CD8-positive, alpha-beta memory T cell (primary cell): ENCODE data around the gene POMGNT2. TPM values are rescaled to one million over a fixed set of nuclear protein-coding genes. Genes with fewer than 3 reads are reported as not detected.
A peak's percentile ranks its signal among the peaks of the same experiment; 100 is the strongest.

Source experiments
- CTCF ChIA-PET: fragments of 350-600 bp; sonication (Branson Sonifier 250); formaldehyde crosslinking; loops from one replicate; lab custom pipeline; 2021; ENCODE audit warnings: antibody characterized with exemption; lab: Charles Lee
- POLR2A ChIA-PET: fragments of 350-600 bp; sonication (Branson Sonifier 250); formaldehyde crosslinking; loops from one replicate; lab custom pipeline; 2021; ENCODE audit warnings: antibody characterized with exemption; lab: Charles Lee
- DNase-seq, 5 donors: peaks; one replicate each; pipeline versions ENCODE4 v3.0.0 to v3.0.0-alpha.2; 2020 to 2022; ENCODE audit warnings: mixed read lengths in 1 of 5
- H3K27ac ChIP-seq: one replicate; pipeline ENCODE4 v1.7.0; 2013; ENCODE audit warnings: low read depth, mild to moderate bottlenecking, low read length, moderate library complexity
- H3K27me3 ChIP-seq: 2 replicates; pipeline ENCODE4 v1.7.0; 2013; ENCODE audit warnings: low read length, mild to moderate bottlenecking; ENCODE audit not compliant: insufficient read depth, poor library complexity, severe bottlenecking
- H3K36me3 ChIP-seq: 2 replicates; pipeline ENCODE4 v1.7.0; 2013; ENCODE audit warnings: mild to moderate bottlenecking, low read length, moderate library complexity; ENCODE audit not compliant: insufficient read depth
- H3K4me1 ChIP-seq: 2 replicates; pipeline ENCODE4 v1.7.0; 2013; ENCODE audit warnings: mild to moderate bottlenecking, low read length, moderate library complexity; ENCODE audit not compliant: insufficient read depth
- H3K4me3 ChIP-seq: 2 replicates; pipeline ENCODE4 v1.7.0; 2013; ENCODE audit warnings: mild to moderate bottlenecking, low read length
- H3K9me3 ChIP-seq: 2 replicates; pipeline ENCODE4 v1.7.0; 2013; ENCODE audit warnings: mild to moderate bottlenecking, low read length
- H3K27ac Mint-ChIP-seq, 8 donors: one replicate each; pipeline ENCODE4 v1.8.0; 2020 to 2021; ENCODE audit warnings: mixed read lengths in 8 of 8, mild to moderate bottlenecking in 6 of 8, inconsistent platforms in 3 of 8, moderate library complexity in 3 of 8
- H3K27me3 Mint-ChIP-seq, 2 donors: one replicate each; pipeline ENCODE4 v1.8.0; 2020 to 2021; ENCODE audit warnings: mixed read lengths in 2 of 2, mild to moderate bottlenecking in 1 of 2, moderate library complexity in 1 of 2
- H3K36me3 Mint-ChIP-seq, 3 donors: one replicate each; pipeline ENCODE4 v1.8.0; 2020 to 2021; ENCODE audit warnings: mixed read lengths in 3 of 3, inconsistent platforms in 1 of 3, mild to moderate bottlenecking in 1 of 3
- H3K4me1 Mint-ChIP-seq, 3 donors: one replicate each; pipeline ENCODE4 v1.8.0; 2020 to 2021; ENCODE audit warnings: mixed read lengths in 3 of 3, inconsistent platforms in 1 of 3, mild to moderate bottlenecking in 1 of 3
- H3K4me3 Mint-ChIP-seq, 7 donors: one replicate each; pipeline ENCODE4 v1.8.0; 2020 to 2021; ENCODE audit warnings: mixed read lengths in 7 of 7, mild to moderate bottlenecking in 6 of 7, moderate library complexity in 4 of 7, inconsistent platforms in 2 of 7
- H3K9me3 Mint-ChIP-seq, 5 donors: one replicate each; pipeline ENCODE4 v1.8.0; 2020 to 2022; ENCODE audit warnings: mixed read lengths in 5 of 5, mild to moderate bottlenecking in 3 of 5, moderate library complexity in 2 of 5, inconsistent platforms in 1 of 5
- polyA plus RNA-seq: library from polyadenylated mRNA; unstranded; fragments of 300-500 nt; fragmentation: Illumina TruSeq; gene quantifications from one replicate; pipeline ENCODE4 v1.2.3, GENCODE V29; 2021
- total RNA-seq, 2 experiments: library from RNA; stranded (reverse); gene quantifications; one replicate each; pipeline ENCODE4 v1.2.3, GENCODE V29; 2021

The POMGNT2 gene
- total and polyA plus RNA-seq, 3 experiments from 2014 or later: 9.7 to 11.0 (median 10.0) TPM

DNA sequence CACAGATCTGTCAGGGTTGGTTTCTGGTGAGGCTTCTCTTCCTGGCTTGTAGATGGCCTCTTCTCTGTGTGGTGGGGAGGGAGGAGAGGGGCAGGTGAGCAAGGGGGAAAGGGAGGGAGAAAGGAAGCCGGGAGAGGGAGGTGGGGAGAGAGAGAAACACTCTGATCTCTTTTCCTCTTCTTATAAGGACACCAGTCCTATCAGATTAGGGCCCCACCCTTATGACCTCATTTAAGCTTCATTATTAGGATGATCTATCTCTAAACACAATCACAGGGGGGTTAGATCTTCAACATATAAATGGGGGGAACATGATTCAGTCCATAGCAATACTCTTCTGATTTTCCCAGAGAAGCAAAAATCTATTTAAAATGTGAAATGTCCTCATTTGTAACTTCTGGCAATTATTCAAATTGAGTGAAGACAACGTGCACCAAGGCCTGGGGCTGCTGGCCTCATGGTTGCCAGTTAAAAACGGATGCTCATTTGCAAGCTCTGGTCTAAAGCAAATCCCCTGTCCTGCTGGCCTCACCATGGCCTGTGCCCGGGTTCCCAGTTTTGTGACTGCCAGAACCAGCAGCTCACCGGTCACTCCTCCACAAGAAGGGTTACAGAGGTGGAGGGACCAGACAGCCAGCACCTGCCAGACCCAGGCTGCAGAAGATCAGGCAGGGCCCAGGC is 8.3 kb downstream of the POMGNT2 start:
- H3K27me3 ChIP-seq: no peaks in the 10 kb centered on the region
- H3K4me3 ChIP-seq: no peak overlapping the region
- H3K4me1 ChIP-seq: no peaks in the 10 kb centered on the region
- no peak for DNase-seq
- ChIA-PET POLR2A (no interaction called here), CTCF (no interaction called here)
- Mint-ChIP-seq H3K36me3 (peaks cover 0 to 5% (median 0%) of the 10 kb centered on the region in 3 donors), H3K27me3 (no peaks in the 10 kb centered on the region), H3K4me1 (peaks cover 6 to 20% (median 7%) of the 10 kb centered on the region in 3 donors), H3K27ac (peak overlapping the region in 1 of 8 donors; percentile 82), H3K9me3 (no peaks in the 10 kb centered on the region), H3K4me3 (no peak overlapping the region)
- H3K36me3 ChIP-seq: no peaks in the 10 kb centered on the region
- no peaks in the 10 kb centered on the region for H3K9me3 ChIP-seq
- no peak overlapping the region for H3K27ac ChIP-seq

DNA sequence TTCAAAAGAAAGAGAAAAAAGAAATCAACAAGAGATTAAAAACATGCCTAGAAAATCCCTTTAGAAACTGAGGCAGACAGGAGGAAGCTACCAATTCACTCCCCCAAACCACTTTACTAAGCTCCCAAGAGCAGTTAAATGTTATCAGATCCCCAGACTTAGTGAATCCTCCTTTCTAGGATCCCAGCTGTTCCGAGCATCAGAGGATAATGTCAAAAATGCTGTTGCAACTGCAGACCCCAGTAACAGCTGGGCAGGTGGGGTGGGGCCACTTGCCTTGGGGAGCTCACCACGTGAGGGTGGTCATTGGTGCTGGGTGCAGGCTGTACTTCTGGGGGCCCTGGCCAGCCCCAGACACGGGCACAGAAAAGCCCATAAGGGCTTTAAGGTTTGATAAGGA is 9.1 kb downstream of the POMGNT2 start:
- Histone ChIP-seq H3K27ac (no peak overlapping the region), H3K36me3 (no peaks in the 10 kb centered on the region), H3K27me3 (no peaks in the 10 kb centered on the region), H3K4me1 (no peaks in the 10 kb centered on the region), H3K9me3 (no peaks in the 10 kb centered on the region), H3K4me3 (no peak overlapping the region)
- Mint-ChIP-seq H3K4me1 (peaks cover 5 to 22% (median 7%) of the 10 kb centered on the region in 3 donors), H3K27me3 (no peaks in the 10 kb centered on the region), H3K36me3 (peaks cover 0 to 5% (median 0%) of the 10 kb centered on the region in 3 donors), H3K27ac (peak overlapping the region in 1 of 8 donors; percentile 4), H3K9me3 (no peaks in the 10 kb centered on the region), H3K4me3 (no peak overlapping the region)
- POLR2A ChIA-PET: interaction anchor here (0.5 kb wide), 1 partner anchor 127 kb away, joined by 5 read pairs; no protein-coding TSS in a partner anchor
- DNase-seq: no peak
- CTCF ChIA-PET: interaction anchor here (1.0 kb wide), 1 partner anchor 24 kb away, joined by 3 read pairs; no protein-coding TSS in a partner anchor

DNA sequence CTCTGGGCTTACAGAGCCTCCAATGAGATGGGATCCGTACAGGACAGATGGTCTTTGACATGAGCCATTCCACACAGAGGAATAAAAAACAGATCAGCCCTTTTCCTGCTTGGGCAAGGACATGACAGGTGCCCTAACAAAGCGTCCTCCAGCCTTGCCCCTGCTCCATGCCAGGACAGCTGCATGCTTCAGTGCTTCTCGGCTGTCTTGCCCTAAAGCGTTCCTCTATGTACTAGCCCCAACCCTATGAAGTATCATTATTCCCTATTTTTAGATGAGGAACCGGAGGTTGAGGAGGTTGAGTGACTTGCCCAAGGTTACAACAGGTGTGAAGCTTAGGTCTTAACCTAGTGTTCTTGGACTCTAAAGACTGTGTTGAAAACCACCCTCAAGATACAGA is 10.5 kb downstream of the POMGNT2 start:
- no peak overlapping the region for H3K27ac ChIP-seq
- Mint-ChIP-seq H3K27ac (no peak overlapping the region), H3K9me3 (no peaks in the 10 kb centered on the region), H3K27me3 (no peaks in the 10 kb centered on the region), H3K4me3 (no peak overlapping the region), H3K36me3 (peaks cover 0 to 3% (median 0%) of the 10 kb centered on the region in 3 donors), H3K4me1 (peaks cover 5 to 19% (median 7%) of the 10 kb centered on the region in 3 donors)
- ChIA-PET CTCF (no interaction called here), POLR2A (no interaction called here)
- H3K4me3 ChIP-seq: no peak overlapping the region
- no peaks in the 10 kb centered on the region for H3K9me3 ChIP-seq
- H3K27me3 ChIP-seq: no peaks in the 10 kb centered on the region
- DNase-seq: no peak
- no peaks in the 10 kb centered on the region for H3K4me1 ChIP-seq
- H3K36me3 ChIP-seq: no peaks in the 10 kb centered on the region

DNA sequence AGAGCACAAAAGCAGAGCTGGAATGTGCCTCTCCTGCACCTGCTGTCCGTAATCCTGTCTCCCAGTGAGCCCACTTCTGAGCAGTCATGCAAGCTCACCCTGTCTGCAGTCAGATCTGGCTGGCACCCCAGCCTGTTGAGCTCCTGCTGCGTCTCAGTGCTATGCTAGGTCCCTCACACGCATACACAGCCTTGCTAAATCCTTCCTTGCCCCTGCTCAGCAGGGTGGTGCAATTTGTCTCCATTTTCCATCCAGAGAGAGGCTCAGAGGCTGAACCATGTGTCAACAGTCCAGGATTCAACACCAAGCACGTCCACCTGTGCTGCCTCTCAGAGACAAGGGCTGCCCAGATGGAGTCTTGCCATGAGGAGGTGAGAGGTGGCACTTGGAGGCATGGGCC is 11.0 kb downstream of the POMGNT2 start:
- H3K27ac ChIP-seq: no peak overlapping the region
- no peaks in the 10 kb centered on the region for H3K9me3 Mint-ChIP-seq
- no peaks in the 10 kb centered on the region for H3K27me3 Mint-ChIP-seq
- H3K27ac Mint-ChIP-seq: peak overlapping the region in 1 of 8 donors; percentile 48
- H3K4me3 ChIP-seq: no peak overlapping the region
- H3K4me1 Mint-ChIP-seq: peaks cover 5 to 17% (median 7%) of the 10 kb centered on the region in 3 donors
- DNase-seq: no peak
- no peaks in the 10 kb centered on the region for H3K9me3 ChIP-seq
- CTCF ChIA-PET: no interaction called here
- H3K36me3 ChIP-seq: no peaks in the 10 kb centered on the region
- no peaks in the 10 kb centered on the region for H3K27me3 ChIP-seq
- peaks cover 0 to 3% (median 0%) of the 10 kb centered on the region in 3 donors for H3K36me3 Mint-ChIP-seq
- POLR2A ChIA-PET: no interaction called here
- H3K4me1 ChIP-seq: no peaks in the 10 kb centered on the region
- H3K4me3 Mint-ChIP-seq: no peak overlapping the region

DNA sequence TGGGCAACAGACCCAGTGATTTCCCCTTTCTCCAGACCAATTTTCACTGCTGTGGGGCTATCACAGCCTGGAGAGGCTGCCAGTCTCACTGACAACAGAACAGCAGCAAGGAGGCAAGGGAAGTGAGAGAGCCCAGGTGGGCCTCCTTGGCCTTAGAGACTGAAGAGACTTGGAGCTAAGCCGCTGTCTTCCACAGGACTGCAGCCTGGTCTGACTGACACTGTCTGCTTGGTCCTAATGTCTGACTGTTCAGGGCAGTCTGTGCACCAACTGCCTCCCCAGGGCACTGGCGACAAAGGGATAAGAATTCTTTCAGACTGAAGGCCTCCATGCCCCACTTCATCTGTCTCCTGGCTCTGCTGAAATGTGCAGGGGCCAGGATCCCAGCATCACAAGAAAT is 11.5 kb downstream of the POMGNT2 start:
- Mint-ChIP-seq H3K27me3 (no peaks in the 10 kb centered on the region), H3K4me1 (peaks cover 5 to 17% (median 7%) of the 10 kb centered on the region in 3 donors), H3K4me3 (no peak overlapping the region), H3K36me3 (peaks cover 0 to 3% (median 1%) of the 10 kb centered on the region in 3 donors), H3K27ac (peak overlapping the region in 1 of 8 donors; percentile 47), H3K9me3 (no peaks in the 10 kb centered on the region)
- no peaks in the 10 kb centered on the region for H3K27me3 ChIP-seq
- H3K9me3 ChIP-seq: no peaks in the 10 kb centered on the region
- H3K27ac ChIP-seq: no peak overlapping the region
- ChIA-PET POLR2A (no interaction called here), CTCF (no interaction called here)
- H3K4me1 ChIP-seq: no peaks in the 10 kb centered on the region
- no peaks in the 10 kb centered on the region for H3K36me3 ChIP-seq
- no peak for DNase-seq
- H3K4me3 ChIP-seq: no peak overlapping the region

DNA sequence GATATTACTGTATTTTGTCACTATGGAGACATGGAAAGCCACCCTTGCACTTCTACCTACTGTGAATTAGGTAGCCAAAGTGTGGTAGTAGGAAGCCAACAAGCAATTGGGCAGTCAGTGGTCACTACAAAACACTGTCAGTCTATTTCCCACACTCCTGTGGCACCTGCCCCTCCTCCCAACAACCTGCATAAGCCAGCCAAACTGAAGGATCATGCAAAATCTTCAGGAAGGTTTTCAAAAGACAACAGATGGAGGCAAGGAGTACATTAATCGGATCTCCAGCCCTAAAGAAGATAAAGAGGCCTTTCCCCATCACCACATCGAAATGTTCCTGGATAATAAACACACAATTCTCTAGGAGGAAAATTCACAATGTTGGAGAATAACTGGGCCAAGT is 11.9 kb downstream of the POMGNT2 start:
- no peaks in the 10 kb centered on the region for H3K27me3 ChIP-seq
- Mint-ChIP-seq H3K27me3 (no peaks in the 10 kb centered on the region), H3K27ac (peak overlapping the region in 1 of 8 donors; percentile 47), H3K9me3 (no peaks in the 10 kb centered on the region), H3K4me3 (no peak overlapping the region), H3K4me1 (peaks cover 5 to 17% (median 7%) of the 10 kb centered on the region in 3 donors), H3K36me3 (peaks cover 0 to 5% (median 1%) of the 10 kb centered on the region in 3 donors)
- no peak overlapping the region for H3K27ac ChIP-seq
- H3K36me3 ChIP-seq: no peaks in the 10 kb centered on the region
- H3K4me1 ChIP-seq: no peaks in the 10 kb centered on the region
- DNase-seq: no peak
- ChIA-PET CTCF (no interaction called here), POLR2A (no interaction called here)
- no peaks in the 10 kb centered on the region for H3K9me3 ChIP-seq
- no peak overlapping the region for H3K4me3 ChIP-seq

DNA sequence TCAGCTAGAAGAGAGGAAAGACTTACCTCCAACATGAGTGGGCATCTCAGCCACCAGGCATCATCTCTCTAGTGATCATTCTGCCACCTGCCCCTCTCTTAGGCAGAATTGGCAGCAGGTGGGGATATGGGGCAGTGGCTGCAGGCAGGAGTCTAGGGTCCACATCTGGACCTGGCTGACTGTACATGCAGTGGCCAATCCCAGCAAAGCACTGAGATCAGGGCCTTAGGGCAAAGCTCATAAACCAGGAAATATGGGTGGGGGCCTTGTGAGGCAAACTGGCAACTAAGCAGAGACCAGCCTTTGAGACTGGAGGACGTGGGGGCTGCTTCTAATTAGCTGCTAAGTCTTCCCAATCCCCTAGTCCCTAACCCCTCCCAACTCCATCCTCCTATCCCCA is 12.9 kb downstream of the POMGNT2 start:
- Histone ChIP-seq H3K36me3 (peaks cover 3% of the 10 kb centered on the region), H3K4me3 (no peak overlapping the region), H3K27me3 (no peaks in the 10 kb centered on the region), H3K4me1 (no peaks in the 10 kb centered on the region), H3K9me3 (no peaks in the 10 kb centered on the region), H3K27ac (no peak overlapping the region)
- no peaks in the 10 kb centered on the region for H3K9me3 Mint-ChIP-seq
- H3K4me3 Mint-ChIP-seq: no peak overlapping the region
- peaks cover 5 to 17% (median 7%) of the 10 kb centered on the region in 3 donors for H3K4me1 Mint-ChIP-seq
- no peak for DNase-seq
- POLR2A ChIA-PET: no interaction called here
- no peak overlapping the region for H3K27ac Mint-ChIP-seq
- no peaks in the 10 kb centered on the region for H3K27me3 Mint-ChIP-seq
- H3K36me3 Mint-ChIP-seq: peaks cover 0 to 5% (median 1%) of the 10 kb centered on the region in 3 donors
- CTCF ChIA-PET: no interaction called here

DNA sequence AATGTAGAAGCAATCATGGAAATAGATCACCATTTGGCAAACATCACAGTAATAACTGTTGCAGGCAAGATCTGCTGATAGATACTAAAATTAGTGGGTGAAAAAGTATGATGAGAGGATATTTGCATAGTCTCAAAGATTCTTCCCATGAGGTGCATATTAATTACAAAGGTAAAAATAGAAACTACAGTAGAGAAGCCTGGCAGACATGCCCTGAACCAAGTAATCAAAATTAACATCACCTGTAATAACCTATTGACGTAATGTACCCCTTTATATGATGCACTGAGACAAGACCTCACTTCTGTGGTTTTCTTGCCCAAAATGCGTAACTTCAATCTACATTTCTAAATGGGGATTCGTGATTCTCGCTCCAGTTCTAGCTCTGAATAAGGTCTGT is 14.4 kb downstream of the POMGNT2 start:
- Histone ChIP-seq H3K4me3 (no peak overlapping the region), H3K36me3 (peaks cover 3% of the 10 kb centered on the region), H3K4me1 (no peaks in the 10 kb centered on the region), H3K27ac (no peak overlapping the region), H3K9me3 (no peaks in the 10 kb centered on the region), H3K27me3 (no peaks in the 10 kb centered on the region)
- Mint-ChIP-seq H3K4me1 (peaks cover 2 to 11% (median 7%) of the 10 kb centered on the region in 3 donors), H3K27ac (no peak overlapping the region), H3K4me3 (no peak overlapping the region), H3K27me3 (no peaks in the 10 kb centered on the region), H3K36me3 (peaks cover 0 to 4% (median 1%) of the 10 kb centered on the region in 3 donors), H3K9me3 (no peaks in the 10 kb centered on the region)
- CTCF ChIA-PET: interaction anchor here (0.9 kb wide), 1 partner anchor 130 kb away, joined by 3 read pairs; no protein-coding TSS in a partner anchor
- POLR2A ChIA-PET: interaction anchor here (1.5 kb wide), 1 partner anchor 517 kb away, joined by 3 read pairs; no protein-coding TSS in a partner anchor
- no peak for DNase-seq
